GM18526 (cell line): Measurements from ENCODE around the gene DCXR.
A peak's percentile ranks its signal among the peaks of the same experiment; 100 is the strongest.

Source experiments
- POLR2A ChIP-seq: IDR thresholded peaks from 3 replicates; pipeline ENCODE4 v1.6.1; 2011; ENCODE audit not compliant: insufficient read length; ENCODE audit errors: extremely low read depth

DCXR gene

DNA sequence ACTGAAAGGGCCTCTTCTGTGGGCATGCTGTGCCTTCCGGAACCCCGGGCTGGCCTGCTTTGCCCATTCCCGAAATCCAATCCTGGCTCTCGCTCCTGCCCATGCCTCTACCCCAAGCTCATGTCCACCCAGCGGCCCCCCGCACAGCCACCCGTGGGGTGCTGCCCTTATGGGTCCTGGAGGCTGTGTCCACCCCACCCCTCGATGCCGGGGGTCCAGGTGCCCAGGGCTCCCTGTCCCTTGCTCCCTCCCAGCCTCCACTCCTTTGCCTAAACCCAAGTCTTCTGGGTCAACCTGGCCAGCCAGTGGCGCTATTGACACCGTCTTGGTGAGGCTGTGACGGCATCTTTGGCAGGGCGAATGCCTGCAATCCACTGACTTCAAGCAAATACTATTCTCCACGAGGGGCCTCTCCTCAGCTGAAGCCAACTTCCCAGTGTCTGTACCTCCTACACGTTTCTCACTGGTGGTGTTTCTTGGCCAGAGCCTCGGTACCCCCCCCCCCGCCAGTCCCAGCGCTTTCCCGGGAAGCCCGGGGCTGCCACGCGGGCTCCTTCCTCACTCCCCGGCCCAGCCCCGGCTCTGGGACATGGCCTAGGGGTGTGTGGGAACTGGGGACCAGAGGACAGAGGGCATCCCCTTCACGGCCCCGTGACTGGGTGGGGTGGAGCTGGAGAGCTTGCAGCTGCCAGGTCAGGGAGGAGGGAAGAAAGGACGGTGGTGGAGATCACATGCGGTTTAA lies 40.3 kb upstream of the DCXR start:
- no peak for TF ChIP-seq POLR2A

GRCh38 chr17:82076785-82077591 lies 39.5 kb upstream of the DCXR start:
- TF ChIP-seq POLR2A, result peak; percentile 7

DNA sequence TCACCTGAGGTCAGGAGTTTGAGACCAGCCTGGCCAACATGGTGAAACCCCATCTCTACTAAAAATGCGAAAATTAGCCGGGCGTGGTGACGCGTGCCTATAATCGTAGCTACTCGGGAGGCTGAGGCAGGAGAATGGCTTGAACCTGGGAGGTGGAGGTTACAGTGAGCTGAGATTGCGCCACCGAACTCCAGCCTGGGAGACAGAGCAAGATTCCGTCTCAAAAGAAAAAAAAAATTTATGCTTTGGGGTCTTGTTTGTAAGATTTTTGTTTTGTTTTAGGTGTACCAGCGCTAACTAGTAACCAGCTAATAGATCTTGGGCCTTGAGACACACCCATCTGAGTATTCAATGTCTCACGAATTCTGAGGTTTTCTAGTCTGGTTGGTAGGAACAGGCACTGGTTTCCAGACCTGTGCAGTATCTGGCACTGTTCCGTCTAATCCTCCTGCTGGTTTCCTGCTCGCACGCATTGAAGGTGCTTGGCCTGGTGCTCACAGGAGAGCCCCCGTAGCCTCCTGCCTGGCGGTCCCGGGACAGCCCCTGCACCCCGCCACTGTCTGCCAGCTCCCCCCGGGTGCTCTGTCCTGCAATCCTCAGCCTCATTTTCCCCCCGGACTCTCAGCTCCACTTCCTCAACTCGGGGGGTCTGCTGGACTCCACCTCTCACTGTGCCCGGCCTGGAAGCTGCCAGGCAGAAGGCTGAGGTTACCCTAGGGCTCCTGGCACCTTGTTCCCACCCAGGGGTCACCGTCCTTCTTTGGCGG lies 38.7 kb upstream of the DCXR start:
- TF ChIP-seq POLR2A, result peak; percentile 17

- TF ChIP-seq POLR2A, result no peak
These were observed 35.9 kb upstream of the DCXR start for GRCh38 chr17:82073446-82073845.

DNA sequence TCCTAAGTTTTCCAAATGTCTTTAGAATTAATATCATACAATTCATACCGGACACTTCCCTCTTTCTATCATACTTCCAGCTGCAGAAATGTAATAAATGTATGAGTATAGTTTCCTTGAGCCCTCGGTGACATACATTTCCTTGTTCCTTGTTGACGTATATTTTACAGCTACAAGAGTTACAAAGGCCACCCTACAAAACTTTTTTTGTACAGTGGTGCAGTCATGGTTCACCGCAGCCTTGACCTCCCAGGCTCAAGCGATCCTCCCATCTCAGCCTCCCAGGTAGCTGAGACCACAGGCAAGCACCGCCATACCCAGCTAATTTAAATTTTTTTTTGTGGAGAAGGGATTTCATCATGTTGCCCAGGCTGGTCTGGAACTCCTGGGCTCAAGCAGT lies 35.3 kb upstream of the DCXR start:
- TF ChIP-seq POLR2A, result no peak

DNA sequence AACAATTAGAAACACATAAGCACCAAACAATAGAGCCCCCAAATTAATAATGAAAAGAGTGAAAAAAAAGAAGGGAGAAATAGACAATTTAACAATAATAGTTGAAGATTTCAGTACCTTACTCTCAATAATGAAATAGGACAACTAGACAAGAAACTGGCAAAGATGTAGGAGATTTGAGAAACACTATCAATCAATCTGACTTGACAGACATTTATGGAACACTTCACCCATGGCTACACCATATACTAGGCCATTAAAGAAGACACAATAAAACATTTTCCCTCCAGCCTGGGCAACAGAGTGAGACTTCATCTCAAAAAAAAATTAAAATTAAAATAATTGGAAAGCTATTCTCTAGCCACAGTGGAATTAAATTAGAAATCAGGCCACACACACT lies 33.1 kb upstream of the DCXR start:
- TF ChIP-seq POLR2A, result no peak

GRCh38 chr17:82065638-82066303 lies 28.3 kb upstream of the DCXR start, which contains the start of gene DUS1L:
Gene DUS1L, minus strand, starts transcription at chr17:82065804. Its CDS starts 745 bp downstream, at chr17:82065059.
- TF ChIP-seq POLR2A, result peak; percentile 76

DNA sequence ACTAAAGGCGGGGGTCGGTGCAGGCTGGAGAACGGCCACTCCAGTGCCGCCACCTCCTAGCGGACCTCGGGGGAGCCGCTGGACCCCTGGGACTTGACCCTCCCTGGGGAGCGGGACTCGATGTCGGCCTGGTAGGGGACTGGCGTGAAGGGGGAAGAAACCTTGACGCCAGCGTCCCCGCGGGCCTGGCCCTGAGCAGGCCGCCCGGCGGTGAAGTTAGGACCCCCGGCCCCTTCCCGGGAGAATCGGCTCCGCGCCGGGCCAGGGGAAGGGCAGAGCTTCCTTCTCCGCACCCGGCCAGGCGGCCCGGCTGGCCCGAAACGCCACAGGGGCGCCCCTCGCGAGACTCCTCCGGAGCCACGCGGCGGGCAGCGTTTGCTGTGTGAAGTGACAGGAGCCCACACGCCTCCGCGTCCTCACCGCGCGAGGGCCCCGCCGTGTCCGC lies 27.7 kb upstream of the DCXR start:
- TF ChIP-seq POLR2A, result no peak

DNA sequence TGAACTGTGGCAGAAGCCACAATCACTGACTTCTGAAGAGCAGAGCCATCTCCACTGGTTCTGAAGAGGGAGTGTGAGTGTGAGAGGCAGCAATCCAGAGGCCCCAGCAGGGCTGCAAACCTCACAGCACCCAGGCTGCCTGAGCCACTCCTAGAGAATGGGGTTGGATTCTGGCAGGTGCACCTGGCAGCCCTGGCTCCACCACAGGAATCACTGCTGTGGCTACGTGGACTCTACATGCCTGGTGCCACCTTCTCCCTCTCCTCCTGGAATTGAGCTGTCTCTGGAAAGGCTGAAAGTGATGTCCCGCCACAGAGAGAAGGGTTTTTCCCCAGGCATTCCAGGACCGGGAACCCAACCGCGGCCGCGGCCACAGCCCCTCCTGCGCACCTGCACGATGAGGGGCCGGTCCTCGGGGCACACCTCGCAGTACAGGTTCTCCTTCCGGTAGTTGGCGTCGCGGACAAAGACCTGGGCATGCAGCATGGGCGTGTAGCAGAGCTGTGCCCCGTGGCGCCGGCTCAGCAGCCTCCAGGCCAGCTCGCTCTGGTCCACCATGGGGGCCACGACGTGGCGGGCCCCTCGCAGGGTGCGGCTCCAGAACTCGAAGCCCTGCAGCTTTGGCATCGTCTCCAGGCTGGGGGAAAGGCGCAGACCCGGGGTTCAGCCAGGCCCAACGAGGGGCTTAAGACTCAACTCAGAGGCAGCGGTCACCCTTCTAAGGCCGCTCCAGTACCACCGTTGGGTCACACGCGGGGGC lies 27.1 kb upstream of the DCXR start:
- no peak for TF ChIP-seq POLR2A

DNA sequence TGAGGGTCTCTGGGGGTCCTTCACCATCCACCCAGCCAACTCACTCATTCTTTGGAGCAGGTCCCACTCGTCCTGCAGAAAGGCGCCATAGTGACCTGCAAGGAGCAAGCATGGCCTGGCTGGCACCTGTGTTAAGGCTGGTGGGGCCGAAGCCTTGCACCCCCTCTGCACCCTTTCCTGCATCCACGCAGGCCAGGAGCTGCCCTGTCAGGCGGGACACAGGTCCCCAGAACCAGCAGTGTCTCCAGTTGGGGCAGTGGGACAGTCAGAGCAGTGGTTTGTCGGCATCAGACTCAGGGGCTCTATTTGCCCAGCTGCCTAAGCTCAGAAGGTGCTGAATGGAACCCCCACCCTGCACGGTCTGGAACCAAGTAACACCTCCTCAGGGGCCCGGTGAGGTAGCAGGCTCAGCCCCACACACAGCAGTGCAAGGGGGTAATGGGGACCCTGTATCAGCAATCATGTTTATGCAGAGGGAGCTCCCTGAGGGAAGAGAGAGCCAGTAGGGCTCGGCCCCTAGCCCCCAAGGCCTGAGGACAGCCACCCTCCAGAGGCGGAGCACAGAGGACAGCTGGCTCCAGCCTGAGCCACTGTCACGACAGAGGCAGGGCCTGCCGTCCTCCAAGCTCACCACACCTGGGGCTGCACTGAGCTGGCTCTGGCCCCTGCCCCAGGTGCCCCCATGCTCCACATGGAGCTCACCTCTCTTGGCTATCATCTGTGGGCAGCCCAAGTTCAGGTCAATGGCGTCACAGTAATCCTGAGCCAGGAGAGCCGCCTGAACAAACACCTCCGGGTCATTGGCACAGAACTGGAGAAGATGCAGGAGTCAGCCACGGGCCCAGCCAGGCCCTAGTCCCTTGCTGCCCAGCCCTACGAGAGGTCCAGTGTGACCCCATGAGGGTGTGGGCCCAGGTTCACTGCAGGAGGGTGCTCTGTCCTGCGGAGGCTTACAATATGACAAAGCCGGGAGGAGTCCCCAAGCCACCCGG lies 26.2 kb upstream of the DCXR start:
- no peak for TF ChIP-seq POLR2A

- TF ChIP-seq POLR2A, result no peak
These were observed 25.5 kb upstream of the DCXR start for GRCh38 chr17:82062984-82063368.

GRCh38 chr17:82062076-82062983 lies 24.8 kb upstream of the DCXR start:
- no peak for TF ChIP-seq POLR2A
